Keratinocyte (primary cell): ENCODE results near the gene ABI3BP. TPM values are rescaled to one million over a fixed set of nuclear protein-coding genes. Genes with fewer than 3 reads are reported as not detected.
A peak's percentile ranks its signal among the peaks of the same experiment; 100 is the strongest.

Experiments
- DNase-seq: peaks from one replicate; pipeline ENCODE4 v3.0.0-alpha.2; 2011; ENCODE audit warnings: low read depth, missing footprints, low spot score
- FAIRE-seq: peaks from 2 replicates; lab custom pipeline; 2011; peaks lifted over from hg19 to GRCh38; lab: Jason Lieb, UNC
- H2AFZ ChIP-seq: 2 replicates; pipeline ENCODE4 v1.6.0; 2012; ENCODE audit warnings: low read length, control low read depth, inconsistent platforms; ENCODE audit not compliant: control insufficient read depth
- H3K27ac ChIP-seq: 2 replicates; pipeline ENCODE4 v1.5.1; 2011; ENCODE audit warnings: low read length; ENCODE audit not compliant: control insufficient read depth, insufficient read depth
- H3K27me3 ChIP-seq: 3 replicates; pipeline ENCODE4 v1.6.0; 2011; ENCODE audit warnings: low read length; ENCODE audit not compliant: control insufficient read depth, insufficient read depth; ENCODE audit errors: extremely low read depth
- H3K36me3 ChIP-seq, 2 experiments: 2 replicates in 1 of 2; 3 replicates in 1 of 2; pipeline ENCODE4 v1.5.1; 2011; ENCODE audit warnings: low read length in 2 of 2, mild to moderate bottlenecking in 1 of 2; ENCODE audit not compliant: control insufficient read depth in 2 of 2, insufficient read depth in 2 of 2; ENCODE audit errors: extremely low read depth in 1 of 2
- H3K4me1 ChIP-seq: 3 replicates; pipeline ENCODE4 v1.5.1; 2011; ENCODE audit warnings: low read length; ENCODE audit not compliant: control insufficient read depth, insufficient read depth; ENCODE audit errors: extremely low read depth
- H3K4me2 ChIP-seq: 3 replicates; pipeline ENCODE4 v1.6.0; 2011; ENCODE audit warnings: low read depth, low read length; ENCODE audit not compliant: control insufficient read depth, insufficient read depth; ENCODE audit errors: extremely low read depth
- H3K4me3 ChIP-seq, 3 experiments: fragments of 200-600 bp in 1 of 3; sonication (generic) in 1 of 3; 2 replicates in 2 of 3; 3 replicates in 1 of 3; pipeline ENCODE4 v1.5.1; 2011 to 2016; ENCODE audit warnings: low read length in 3 of 3, mild to moderate bottlenecking in 3 of 3, control low read depth in 2 of 3, inconsistent platforms in 1 of 3, low read depth in 1 of 3, mixed read lengths in 1 of 3, mixed run types in 1 of 3, moderate library complexity in 1 of 3; ENCODE audit not compliant: control insufficient read depth in 2 of 3, insufficient read depth in 2 of 3; ENCODE audit errors: extremely low read depth in 1 of 3
- H3K79me2 ChIP-seq: 2 replicates; pipeline ENCODE4 v1.6.0; 2012; ENCODE audit warnings: low read length; ENCODE audit not compliant: control insufficient read depth, insufficient read depth
- H3K9ac ChIP-seq: 3 replicates; pipeline ENCODE4 v1.6.0; 2011; ENCODE audit warnings: low read length; ENCODE audit not compliant: control insufficient read depth, insufficient read depth; ENCODE audit errors: extremely low read depth
- H3K9me1 ChIP-seq: 3 replicates; pipeline ENCODE4 v1.6.0; 2011; ENCODE audit warnings: low read length; ENCODE audit not compliant: control insufficient read depth, insufficient read depth; ENCODE audit errors: extremely low read depth
- H3K9me3 ChIP-seq: 2 replicates; pipeline ENCODE4 v1.5.1; 2012; ENCODE audit warnings: low read depth, low read length; ENCODE audit not compliant: control insufficient read depth
- H4K20me1 ChIP-seq: 3 replicates; pipeline ENCODE4 v1.6.0; 2011; ENCODE audit warnings: low read length; ENCODE audit not compliant: control insufficient read depth, insufficient read depth; ENCODE audit errors: extremely low read depth
- EZH2 ChIP-seq: IDR thresholded peaks from one replicate; pipeline ENCODE4 v1.6.1; 2012; ENCODE audit warnings: inconsistent platforms, mild to moderate bottlenecking, low read length, moderate library complexity
- dilution Hi-C: fragments of 300-500 bp; cut with MboI; formaldehyde crosslinking; loops from one replicate; pipeline ENCODE4 v1.7.0; 2020; ENCODE audit warnings: low sequenced_read_pairs; ENCODE audit not compliant: extremely low pct_ligation_motif_present
- polyA plus RNA-seq, 5 experiments: library from polyadenylated mRNA; depleted of rRNA in 3 of 5; stranded (reverse) in 3 of 5; stranded (forward) in 1 of 5; unstranded in 1 of 5; fragments of >200 nt; gene quantifications; 1 replicate in 1 of 5; 2 replicates in 3 of 5; 3 replicates in 1 of 5; pipeline versions ENCODE4 v1.2.1 to v1.2.3, GENCODE V29; 2011 to 2012; ENCODE audit warnings: missing spikeins in 2 of 5, low read depth in 1 of 5, low replicate concordance in 1 of 5
- TF ChIP-seq, protein P1 (sequence below), 3 experiments: IDR thresholded peaks in 1 of 3; conservative IDR thresholded peaks in 1 of 3; optimal IDR thresholded peaks in 1 of 3; 2 replicates in 2 of 3; 3 replicates in 1 of 3; pipeline versions ENCODE3 to v1.5.1; 2011; ENCODE audit warnings: low read length in 3 of 3, mild to moderate bottlenecking in 3 of 3, moderate library complexity in 2 of 3, control low read depth in 1 of 3, inconsistent platforms in 1 of 3; ENCODE audit not compliant: insufficient read depth in 2 of 3; ENCODE audit errors: extremely low read depth in 1 of 3

The ABI3BP gene
- polyA plus RNA-seq, 1 donor (not counting 4 experiments of a cell fraction or from before 2014, with no cell fraction given): 0.59 TPM

DNA sequence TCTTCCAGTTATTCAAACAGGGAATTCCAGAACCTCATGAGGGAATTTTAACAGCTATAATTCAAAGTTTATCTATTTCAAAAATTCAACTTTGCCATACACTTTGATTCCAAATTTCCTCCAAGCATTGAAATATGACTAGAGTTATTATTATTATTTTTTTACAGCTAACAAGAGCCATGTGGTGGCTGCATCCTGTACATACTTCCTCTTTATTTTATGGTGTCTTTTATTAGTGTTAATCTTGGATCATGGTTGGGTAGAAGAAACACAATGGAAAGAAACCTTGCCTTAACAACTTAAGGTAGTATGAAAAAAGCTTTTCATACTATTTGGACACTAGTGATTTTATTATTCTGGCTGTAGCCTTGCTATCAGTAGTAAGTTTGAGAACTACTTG lies 231.3 kb downstream of the ABI3BP start:
- DNase-seq (no peak), FAIRE-seq (no peak)
- Histone ChIP-seq H3K27me3 (no peaks in the 10 kb centered on the region), H2AFZ (no peak overlapping the region), H3K27ac (no peak overlapping the region), H4K20me1 (no peaks in the 10 kb centered on the region), H3K9me1 (no peaks in the 10 kb centered on the region), H3K4me1 (peaks cover 8% of the 10 kb centered on the region), H3K4me3 (no peak overlapping the region), H3K36me3 (no peaks in the 10 kb centered on the region), H3K4me2 (no peak overlapping the region), H3K9me3 (no peaks in the 10 kb centered on the region), H3K9ac (no peak overlapping the region), H3K79me2 (no peaks in the 10 kb centered on the region)
- dilution Hi-C loops: no loop called here
- TF ChIP-seq, protein P1, sequence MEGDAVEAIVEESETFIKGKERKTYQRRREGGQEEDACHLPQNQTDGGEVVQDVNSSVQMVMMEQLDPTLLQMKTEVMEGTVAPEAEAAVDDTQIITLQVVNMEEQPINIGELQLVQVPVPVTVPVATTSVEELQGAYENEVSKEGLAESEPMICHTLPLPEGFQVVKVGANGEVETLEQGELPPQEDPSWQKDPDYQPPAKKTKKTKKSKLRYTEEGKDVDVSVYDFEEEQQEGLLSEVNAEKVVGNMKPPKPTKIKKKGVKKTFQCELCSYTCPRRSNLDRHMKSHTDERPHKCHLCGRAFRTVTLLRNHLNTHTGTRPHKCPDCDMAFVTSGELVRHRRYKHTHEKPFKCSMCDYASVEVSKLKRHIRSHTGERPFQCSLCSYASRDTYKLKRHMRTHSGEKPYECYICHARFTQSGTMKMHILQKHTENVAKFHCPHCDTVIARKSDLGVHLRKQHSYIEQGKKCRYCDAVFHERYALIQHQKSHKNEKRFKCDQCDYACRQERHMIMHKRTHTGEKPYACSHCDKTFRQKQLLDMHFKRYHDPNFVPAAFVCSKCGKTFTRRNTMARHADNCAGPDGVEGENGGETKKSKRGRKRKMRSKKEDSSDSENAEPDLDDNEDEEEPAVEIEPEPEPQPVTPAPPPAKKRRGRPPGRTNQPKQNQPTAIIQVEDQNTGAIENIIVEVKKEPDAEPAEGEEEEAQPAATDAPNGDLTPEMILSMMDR (optimal IDR thresholded peaks at IDR 0.05 in 1 of 3, IDR thresholded peaks at IDR 0.05 in 1 of 3, conservative IDR thresholded peaks at IDR 0.05 in 1 of 3; ENCODE audit: extremely low read depth in 1 of 3, insufficient read depth in 2 of 3, low read length in 3 of 3): no peak
- TF ChIP-seq EZH2: no peak

DNA sequence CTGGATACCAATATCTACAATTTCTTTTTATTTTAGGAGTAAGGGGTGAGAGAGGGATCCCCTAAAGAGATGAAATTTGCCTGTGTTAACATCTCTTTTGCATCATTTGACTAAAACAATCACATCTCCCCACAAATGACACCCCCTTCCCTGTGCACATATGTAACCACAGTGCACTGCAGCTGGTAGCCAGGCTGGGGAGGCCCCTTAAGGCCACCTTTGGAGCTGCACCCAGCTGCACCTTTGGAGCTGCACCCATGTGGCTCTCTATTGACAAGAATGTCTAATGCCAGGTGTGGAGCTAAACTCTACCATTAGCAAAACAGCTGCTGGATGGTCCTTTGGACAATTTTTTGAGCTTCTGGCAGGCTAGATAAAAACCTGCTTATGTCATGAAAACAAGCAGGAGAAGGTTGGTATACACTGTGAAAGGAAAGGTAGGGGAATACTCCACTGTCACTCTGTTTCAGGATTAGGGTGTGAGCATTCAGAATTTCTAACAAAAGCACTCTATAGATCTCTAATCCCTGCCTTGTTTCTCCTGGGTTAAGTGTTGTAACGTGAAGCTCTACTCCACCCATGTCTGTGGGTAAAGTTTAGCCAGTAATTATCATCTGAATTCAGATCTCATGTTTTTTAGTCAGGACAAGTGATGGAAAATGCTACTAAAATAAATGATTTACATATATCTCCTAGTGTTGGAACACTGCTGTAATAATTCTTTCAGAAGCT lies 231.8 kb downstream of the ABI3BP start:
- Histone ChIP-seq H3K4me1 (peaks cover 8% of the 10 kb centered on the region), H2AFZ (no peak overlapping the region), H3K27ac (no peak overlapping the region), H3K36me3 (no peaks in the 10 kb centered on the region), H3K9me1 (no peaks in the 10 kb centered on the region), H3K4me3 (no peak overlapping the region), H3K9me3 (no peaks in the 10 kb centered on the region), H4K20me1 (no peaks in the 10 kb centered on the region), H3K79me2 (no peaks in the 10 kb centered on the region), H3K4me2 (no peak overlapping the region), H3K9ac (no peak overlapping the region), H3K27me3 (no peaks in the 10 kb centered on the region)
- DNase-seq: no peak
- dilution Hi-C loops: no loop called here
- no peak for FAIRE-seq
- TF ChIP-seq, protein P1 (optimal IDR thresholded peaks at IDR 0.05 in 1 of 3, IDR thresholded peaks at IDR 0.05 in 1 of 3, conservative IDR thresholded peaks at IDR 0.05 in 1 of 3; ENCODE audit: extremely low read depth in 1 of 3, insufficient read depth in 2 of 3, low read length in 3 of 3): peak; percentile 41 to 60 (median 55)
- TF ChIP-seq EZH2: no peak
